DMS153 treated with DMSO at 0.1 percent for 48 hours (cell line): ENCODE measurements around the gene DAAM1.

Experiments used
- DNase-seq: peaks from one replicate; lab custom pipeline; 2025; ENCODE audit not compliant: unreplicated experiment; lab: John Stamatoyannopoulos, UW

DAAM1 gene

GRCh38 chr14:59215757-59216156 lies 27.3 kb downstream of the DAAM1 start:
- no peak for DNase-seq

GRCh38 chr14:59217011-59217410 lies 28.5 kb downstream of the DAAM1 start:
- no peak for DNase-seq

GRCh38 chr14:59221568-59221967 lies 33.1 kb downstream of the DAAM1 start:
- DNase-seq, result no peak

- no peak for DNase-seq
Observed at GRCh38 chr14:59224341-59224740, 35.9 kb downstream of the DAAM1 start.

GRCh38 chr14:59225281-59225680 lies 36.8 kb downstream of the DAAM1 start:
- DNase-seq, result no peak

GRCh38 chr14:59228421-59228820 lies 40.0 kb downstream of the DAAM1 start:
- DNase-seq, result no peak

- DNase-seq, result no peak
Observed at GRCh38 chr14:59229653-59230406, 41.4 kb downstream of the DAAM1 start.

- no peak for DNase-seq
Observed at GRCh38 chr14:59236195-59236594, 47.7 kb downstream of the DAAM1 start.

GRCh38 chr14:59238216-59238615 lies 49.7 kb downstream of the DAAM1 start:
- DNase-seq, result no peak

GRCh38 chr14:59239022-59239421 lies 50.6 kb downstream of the DAAM1 start:
- DNase-seq, result no peak

- DNase-seq, result no peak
Observed at GRCh38 chr14:59240356-59240755, 51.9 kb downstream of the DAAM1 start.

- no peak for DNase-seq
Observed at GRCh38 chr14:59241121-59241520, 52.7 kb downstream of the DAAM1 start.

GRCh38 chr14:59243174-59243573 lies 54.7 kb downstream of the DAAM1 start:
- no peak for DNase-seq

GRCh38 chr14:59244581-59244980 lies 56.1 kb downstream of the DAAM1 start:
- DNase-seq, result no peak

- DNase-seq, result no peak
Observed at GRCh38 chr14:59245809-59246295, 57.4 kb downstream of the DAAM1 start.

- DNase-seq, result no peak
Observed at GRCh38 chr14:59246566-59246965, 58.1 kb downstream of the DAAM1 start.

- DNase-seq, result no peak
Observed at GRCh38 chr14:59247801-59248584, 59.5 kb downstream of the DAAM1 start.

GRCh38 chr14:59249029-59249428 lies 60.6 kb downstream of the DAAM1 start:
- no peak for DNase-seq

GRCh38 chr14:59251811-59252771 lies 63.6 kb downstream of the DAAM1 start:
- DNase-seq, result no peak

- DNase-seq, result no peak
Observed at GRCh38 chr14:59252772-59253500, 64.5 kb downstream of the DAAM1 start.
